ENCODE results near the gene MGAT4D.
"Not testable (repeated sequence)": the region's sequence is repeated elsewhere in the genome, so short reads cannot be mapped to it uniquely, and the experiment has no call there.

MGAT4D gene

GRCh38 chr4:140427919-140428471, 70.1 kb downstream of the MGAT4D start:
- no peak for DNase-seq

- peak; percentile 85 for DNase-seq
Measured at GRCh38 chr4:140427106-140427918, 70.8 kb downstream of the MGAT4D start, which contains the start of gene CLGN. Gene CLGN (minus strand): TSS chr4:140427648. CDS start chr4:140413078, 14,570 bp downstream.

- no peak for DNase-seq
Measured at GRCh38 chr4:140426610-140427105, 71.4 kb downstream of the MGAT4D start.

DNA sequence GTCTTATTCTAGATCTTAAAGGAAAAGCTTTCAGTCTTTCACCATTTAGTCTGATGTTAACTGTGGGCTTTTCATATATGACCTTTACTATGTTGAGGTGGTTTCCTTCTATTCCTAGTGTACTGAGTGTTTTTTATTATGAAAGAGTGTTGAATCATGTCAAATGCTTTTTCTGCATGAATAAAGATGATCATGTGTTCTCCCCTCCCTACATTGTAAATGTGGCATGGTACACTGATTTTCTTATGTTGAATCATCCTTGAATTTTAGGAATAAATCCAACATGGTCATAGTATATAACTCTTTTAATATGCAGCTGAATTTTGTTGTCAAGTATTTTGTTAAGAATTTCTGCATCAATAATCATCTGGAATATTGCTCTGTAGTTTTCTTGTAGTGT, 75.0 kb downstream of the MGAT4D start:
- DNase-seq: no peak

- DNase-seq: not testable (repeated sequence)
Measured at GRCh38 chr4:140413130-140413969, 84.7 kb downstream of the MGAT4D start.

GRCh38 chr4:140408974-140409373, 89.1 kb downstream of the MGAT4D start:
- DNase-seq: no peak

- no peak for DNase-seq
Measured at GRCh38 chr4:140406292-140406691, 91.8 kb downstream of the MGAT4D start.

DNA sequence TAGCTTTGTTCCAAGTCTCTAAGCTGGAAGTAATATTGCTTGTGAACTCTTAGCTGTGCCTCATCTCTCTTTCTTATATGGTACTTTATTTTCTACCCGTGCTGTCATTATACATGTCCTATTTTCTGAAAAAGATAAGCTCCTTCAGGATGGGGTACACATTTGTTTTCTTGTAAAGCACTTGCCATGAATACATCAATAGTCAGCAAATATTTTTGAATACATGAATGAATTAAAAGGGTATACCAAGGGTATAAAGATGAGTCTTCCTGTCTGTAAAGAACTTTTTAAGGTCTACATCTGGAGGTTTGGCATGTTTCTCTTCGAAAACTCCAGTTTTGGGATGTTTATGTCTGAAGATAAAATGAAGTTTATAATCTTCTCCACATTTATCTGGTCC, 98.0 kb downstream of the MGAT4D start:
- DNase-seq: no peak

- no peak for DNase-seq
Measured at GRCh38 chr4:140395668-140396067, 102.4 kb downstream of the MGAT4D start.

All from right hindlimb (tissue), 1 donor.